Breast epithelium (tissue), 3 donors: ENCODE data around the gene MGAT3.

Experiments
- POLR2A ChIP-seq: fragments of 450-650 bp; IDR thresholded peaks from one replicate; pipeline ENCODE4 v1.6.1; 2016; ENCODE audit warnings: antibody characterized with exemption, mild to moderate bottlenecking, moderate library complexity
- TF ChIP-seq, protein P1 (sequence below), 3 donors: fragments of 450-650 bp; IDR thresholded peaks; one replicate each; pipeline ENCODE4 v1.5.1; 2016 to 2017; ENCODE audit warnings: antibody characterized with exemption in 3 of 3, mild to moderate bottlenecking in 3 of 3, moderate library complexity in 3 of 3

DNA sequence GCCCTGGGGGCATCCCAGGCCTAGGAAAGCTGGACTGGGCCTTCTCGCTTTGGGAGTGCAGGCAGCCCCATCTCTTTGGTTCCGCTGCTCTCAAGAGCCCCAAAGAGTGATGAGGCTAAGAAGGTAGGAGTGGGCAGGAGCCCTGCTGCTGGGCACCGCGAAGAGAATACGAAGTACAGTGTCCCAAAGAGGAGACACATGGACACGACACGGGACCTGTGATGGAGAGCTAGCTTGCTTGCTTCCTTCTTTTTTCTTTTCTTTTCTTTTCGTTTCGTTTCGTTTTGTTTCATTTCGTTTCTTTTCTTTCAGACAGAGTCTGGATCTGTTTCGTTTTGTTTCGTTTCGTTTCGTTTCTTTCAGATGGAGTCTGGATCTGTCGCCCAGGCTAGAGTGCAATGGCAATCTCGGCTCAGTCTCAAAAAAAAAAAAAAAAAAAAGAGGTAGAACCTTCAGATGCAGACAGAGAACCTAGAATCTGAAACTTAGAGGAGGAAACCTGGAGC lies 10.6 kb downstream of the MGAT3 start:
- TF ChIP-seq, protein P1, sequence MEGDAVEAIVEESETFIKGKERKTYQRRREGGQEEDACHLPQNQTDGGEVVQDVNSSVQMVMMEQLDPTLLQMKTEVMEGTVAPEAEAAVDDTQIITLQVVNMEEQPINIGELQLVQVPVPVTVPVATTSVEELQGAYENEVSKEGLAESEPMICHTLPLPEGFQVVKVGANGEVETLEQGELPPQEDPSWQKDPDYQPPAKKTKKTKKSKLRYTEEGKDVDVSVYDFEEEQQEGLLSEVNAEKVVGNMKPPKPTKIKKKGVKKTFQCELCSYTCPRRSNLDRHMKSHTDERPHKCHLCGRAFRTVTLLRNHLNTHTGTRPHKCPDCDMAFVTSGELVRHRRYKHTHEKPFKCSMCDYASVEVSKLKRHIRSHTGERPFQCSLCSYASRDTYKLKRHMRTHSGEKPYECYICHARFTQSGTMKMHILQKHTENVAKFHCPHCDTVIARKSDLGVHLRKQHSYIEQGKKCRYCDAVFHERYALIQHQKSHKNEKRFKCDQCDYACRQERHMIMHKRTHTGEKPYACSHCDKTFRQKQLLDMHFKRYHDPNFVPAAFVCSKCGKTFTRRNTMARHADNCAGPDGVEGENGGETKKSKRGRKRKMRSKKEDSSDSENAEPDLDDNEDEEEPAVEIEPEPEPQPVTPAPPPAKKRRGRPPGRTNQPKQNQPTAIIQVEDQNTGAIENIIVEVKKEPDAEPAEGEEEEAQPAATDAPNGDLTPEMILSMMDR (IDR thresholded peaks at IDR 0.05), result no peak
- no peak for TF ChIP-seq POLR2A
